AG04450 (cell line): ENCODE results near the gene CCDC61. TPM values are rescaled to one million over a fixed set of nuclear protein-coding genes. Genes with fewer than 3 reads are reported as not detected.

Experiments
- CTCF ChIA-PET: fragments of 300-600, 350-600 bp; formaldehyde crosslinking; extraction: SDS; loops from one replicate; lab custom pipeline; 2022; ENCODE audit warnings: antibody characterized with exemption, inconsistent platforms; lab: Charles Lee
- POLR2A ChIA-PET: fragments of 350-600 bp; formaldehyde crosslinking; extraction: SDS; loops from one replicate; lab custom pipeline; 2021; ENCODE audit warnings: antibody characterized with exemption, inconsistent platforms; lab: Yijun Ruan, JAX
- DNase-seq: peaks from one replicate; pipeline ENCODE4 v3.0.0-alpha.2; 2011; ENCODE audit warnings: low read depth, low spot score
- H3K27ac ChIP-seq: one replicate; pipeline ENCODE4 v1.5.1; 2012; ENCODE audit warnings: low read depth, low read length, control low read depth
- H3K27me3 ChIP-seq: one replicate; pipeline ENCODE4 v1.6.0; 2012; ENCODE audit warnings: low read length; ENCODE audit not compliant: control insufficient read depth, insufficient read depth
- H3K4me3 ChIP-seq: 2 replicates; pipeline ENCODE4 v1.5.1; 2011; ENCODE audit warnings: mild to moderate bottlenecking, low read depth, low read length, control low read depth
- H3K9me3 ChIP-seq: 2 replicates; pipeline ENCODE4 v1.5.1; 2012; ENCODE audit warnings: low read length; ENCODE audit not compliant: control insufficient read depth, insufficient read depth
- CTCF ChIP-seq: IDR thresholded peaks from 2 replicates; pipeline ENCODE4 v1.5.1; 2011; ENCODE audit warnings: low read depth, low read length, control low read depth, inconsistent platforms
- polyA plus RNA-seq: library from polyadenylated mRNA; depleted of rRNA; stranded (reverse); fragments of >200 nt; gene quantifications from 2 replicates; pipeline ENCODE4 v1.2.3, GENCODE V29; 2011

Gene CCDC61
- polyA plus RNA-seq, 1 experiment: 4.2 TPM

- ChIA-PET CTCF (no interaction called here), POLR2A (no interaction called here)
- no peak overlapping the region for H3K4me3 ChIP-seq
- peaks cover 4% of the 10 kb centered on the region; the same call in 1 of the 2 replicates for H3K9me3 ChIP-seq
- no peak overlapping the region for H3K27ac ChIP-seq
- TF ChIP-seq CTCF: no peak
- DNase-seq: no peak
- peaks cover 36% of the 10 kb centered on the region for H3K27me3 ChIP-seq
Measured at GRCh38 chr19:46058778-46059177, 63.5 kb downstream of the CCDC61 start.

GRCh38 chr19:46060012-46060411 lies 64.7 kb downstream of the CCDC61 start:
- DNase-seq: no peak
- CTCF ChIA-PET: interaction anchor here (1.7 kb wide), 1 partner anchor 17 kb away, joined by 6 read pairs; no protein-coding TSS in a partner anchor
- Histone ChIP-seq H3K27ac (no peak overlapping the region), H3K4me3 (no peak overlapping the region), H3K27me3 (peaks cover 36% of the 10 kb centered on the region), H3K9me3 (peaks cover 4% of the 10 kb centered on the region; the same call in 1 of the 2 replicates)
- POLR2A ChIA-PET: no interaction called here
- TF ChIP-seq CTCF: no peak

- CTCF ChIA-PET: interaction anchor here (0.8 to 2.4 kb wide), 3 partner anchors 14 to 35 kb away, joined by 3 to 8 read pairs (median 3); no protein-coding TSS in a partner anchor
- H3K4me3 ChIP-seq: no peak overlapping the region
- POLR2A ChIA-PET: no interaction called here
- TF ChIP-seq CTCF: no peak
- H3K27me3 ChIP-seq: peaks cover 49% of the 10 kb centered on the region
- DNase-seq: no peak
- H3K27ac ChIP-seq: no peak overlapping the region
- H3K9me3 ChIP-seq: peaks cover 4% of the 10 kb centered on the region; the same call in 1 of the 2 replicates
Measured at GRCh38 chr19:46063201-46063600, 67.9 kb downstream of the CCDC61 start.

DNA sequence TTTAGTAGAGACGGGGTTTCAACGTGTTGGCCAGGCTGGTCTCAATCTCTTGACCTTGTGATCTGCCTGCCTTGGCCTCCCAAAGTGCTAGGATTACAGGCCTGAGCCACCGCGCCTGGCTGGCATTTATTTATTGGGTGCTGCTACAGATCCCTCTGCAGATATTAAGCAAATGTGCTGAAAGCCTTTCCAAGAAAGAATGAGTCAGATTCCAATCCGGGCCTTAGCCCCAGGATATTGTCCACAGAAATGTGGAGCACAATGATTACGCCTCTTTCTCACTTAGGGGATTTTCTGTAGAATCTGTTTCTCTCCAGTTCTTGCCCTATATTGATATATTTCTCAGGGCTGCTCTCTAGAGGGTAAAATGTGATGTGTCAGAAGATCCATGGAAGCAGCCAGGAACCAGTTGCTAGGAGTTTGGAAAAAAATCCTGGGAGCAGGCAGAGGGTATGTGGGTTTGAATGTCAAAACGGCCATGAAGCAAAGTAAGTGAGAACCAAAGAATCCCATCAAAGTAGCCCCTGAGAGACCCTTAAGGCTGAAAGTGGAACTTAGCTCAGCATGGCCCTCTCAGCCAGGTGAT lies 70.3 kb downstream of the CCDC61 start:
- Histone ChIP-seq H3K9me3 (peaks cover 4% of the 10 kb centered on the region; the same call in 1 of the 2 replicates), H3K27ac (no peak overlapping the region), H3K4me3 (no peak overlapping the region), H3K27me3 (peaks cover 35% of the 10 kb centered on the region)
- ChIA-PET CTCF (interaction anchor here (0.6 to 2.2 kb wide), 3 partner anchors 12 to 111 kb away, joined by 3 to 7 read pairs (median 5); no protein-coding TSS in a partner anchor), POLR2A (no interaction called here)
- no peak for DNase-seq
- TF ChIP-seq CTCF: no peak

- H3K27ac ChIP-seq: no peak overlapping the region
- no peak overlapping the region for H3K4me3 ChIP-seq
- TF ChIP-seq CTCF: no peak
- DNase-seq: no peak
- peaks cover 1% of the 10 kb centered on the region; the same call in 1 of the 2 replicates for H3K9me3 ChIP-seq
- CTCF ChIA-PET: interaction anchor here (0.7 to 2.2 kb wide), 3 partner anchors 11 to 38 kb away, joined by 3 to 8 read pairs (median 7); no protein-coding TSS in a partner anchor
- H3K27me3 ChIP-seq: peaks cover 32% of the 10 kb centered on the region
- POLR2A ChIA-PET: no interaction called here
Measured at GRCh38 chr19:46066471-46066870, 71.2 kb downstream of the CCDC61 start.
